Nucleus accumbens (tissue), 56 donors: ENCODE data around the gene VPS41.
A peak's percentile ranks its signal among the peaks of the same experiment; 100 is the strongest.
"Not testable (repeated sequence)": the region's sequence is repeated elsewhere in the genome, so short reads cannot be mapped to it uniquely, and the experiment has no call there.

Source experiments
- DNase-seq, 56 donors: peaks; one replicate each; lab custom pipeline; 2025; lab: John Stamatoyannopoulos, UW

Gene VPS41

GRCh38 chr7:38908759-38909335, at the start of gene VPS41:
Gene VPS41, minus strand, starts transcription at chr7:38909191. Its CDS starts 17 bp downstream, at chr7:38909174.
- DNase-seq = peak in 55 of 56 donors; percentile 14 to 91 (median 65)

- DNase-seq = no peak
Observed at GRCh38 chr7:38955892-38956291, 46.9 kb upstream of the VPS41 start.

GRCh38 chr7:38953971-38954370, 45.0 kb upstream of the VPS41 start:
- DNase-seq = no peak

- DNase-seq = no peak
Observed at GRCh38 chr7:38953227-38953626, 44.2 kb upstream of the VPS41 start.

- no peak for DNase-seq
Observed at GRCh38 chr7:38951213-38951612, 42.2 kb upstream of the VPS41 start.

GRCh38 chr7:38950309-38950708, 41.3 kb upstream of the VPS41 start:
- no peak for DNase-seq

- not testable (repeated sequence) for DNase-seq
Observed at GRCh38 chr7:38947541-38947940, 38.5 kb upstream of the VPS41 start.

- no peak for DNase-seq
Observed at GRCh38 chr7:38942431-38943051, 33.5 kb upstream of the VPS41 start.

- DNase-seq = no peak
Observed at GRCh38 chr7:38940774-38941173, 31.8 kb upstream of the VPS41 start.

GRCh38 chr7:38938589-38938988, 29.6 kb upstream of the VPS41 start:
- no peak for DNase-seq

- no peak for DNase-seq
Observed at GRCh38 chr7:38938001-38938485, 29.1 kb upstream of the VPS41 start.

- no peak for DNase-seq
Observed at GRCh38 chr7:38936641-38937040, 27.6 kb upstream of the VPS41 start.

GRCh38 chr7:38934536-38934935, 25.5 kb upstream of the VPS41 start:
- no peak for DNase-seq

- no peak for DNase-seq
Observed at GRCh38 chr7:38934051-38934450, 25.1 kb upstream of the VPS41 start.

GRCh38 chr7:38932509-38933168, 23.6 kb upstream of the VPS41 start:
- peak in 36 of 56 donors; percentile 0 to 70 (median 16) for DNase-seq

GRCh38 chr7:38929460-38930171, 20.6 kb upstream of the VPS41 start:
- DNase-seq = no peak

GRCh38 chr7:38928506-38928905, 19.5 kb upstream of the VPS41 start:
- no peak for DNase-seq

- DNase-seq = no peak
Observed at GRCh38 chr7:38927751-38928150, 18.8 kb upstream of the VPS41 start.

- DNase-seq = no peak
Observed at GRCh38 chr7:38920731-38921130, 11.7 kb upstream of the VPS41 start.

GRCh38 chr7:38916396-38916795, 7.4 kb upstream of the VPS41 start:
- DNase-seq = no peak

- DNase-seq = no peak
Observed at GRCh38 chr7:38909870-38910269, 879 bp upstream of the VPS41 start.
